Measurements from ENCODE around the gene CST1. TPM values are rescaled to one million over a fixed set of nuclear protein-coding genes. Genes with fewer than 3 reads are reported as not detected.
"Not testable (repeated sequence)": the region's sequence is repeated elsewhere in the genome, so short reads cannot be mapped to it uniquely, and the experiment has no call there.

CST1 gene
- total and polyA plus RNA-seq, 7 donors: not detected

- ATAC-seq: no peak
Observed at GRCh38 chr20:23749746-23750145, 989 bp downstream of the CST1 start.

DNA sequence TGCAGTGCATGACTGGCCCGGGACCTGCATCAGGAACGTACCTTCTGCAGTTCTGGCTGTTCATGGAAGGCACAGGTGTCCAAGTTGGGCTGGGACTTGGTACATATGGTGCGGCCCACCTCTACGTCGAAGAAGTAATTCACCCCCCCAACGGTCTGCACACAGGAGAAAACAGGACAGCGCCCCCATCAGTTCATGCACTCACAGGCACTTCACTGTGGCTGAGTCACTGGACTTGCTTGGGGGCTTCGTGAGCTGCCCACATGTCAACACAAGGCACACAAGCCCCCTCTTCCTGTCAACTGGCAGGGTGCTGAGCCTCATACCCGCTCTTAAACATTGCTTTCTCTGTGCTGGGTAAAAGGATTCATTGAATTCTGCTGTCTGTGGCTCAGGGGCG is 1.8 kb downstream of the CST1 start:
- intact Hi-C loops (cut with DNase I); H3K9me3 ChIP-seq; ATAC-seq; DNase-seq; H3K4me3 ChIP-seq; H3K27ac ChIP-seq; H3K4me1 ChIP-seq; H3K27me3 ChIP-seq (ENCODE audit: insufficient read depth in 3 of 3, low read length in 2 of 3); H3K36me3 ChIP-seq (ENCODE audit: insufficient read depth in 1 of 2, low read depth in 1 of 2): not testable (repeated sequence)
- 83 to 94% (median 85%) methylated on average over 10 of the region's 10 CpGs for WGBS, 3 donors

More at GRCh38 chr20:23749746-23750145, 989 bp downstream of the CST1 start:
- no peak overlapping the region for H3K27ac ChIP-seq
- DNase-seq: no peak
- no peaks in the 10 kb centered on the region for H3K4me1 ChIP-seq
- no peak for TF ChIP-seq CTCF (IDR thresholded peaks at IDR 0.05)
- no peaks in the 10 kb centered on the region for H3K9me3 ChIP-seq
- 59 to 75% (median 72%) methylated on average over 5 of the region's 5 CpGs for WGBS, 3 donors
- H3K4me3 ChIP-seq: no peak overlapping the region
- intact Hi-C loops (cut with DNase I): no loop called here
- no peaks in the 10 kb centered on the region for H3K36me3 ChIP-seq (ENCODE audit: insufficient read depth in 1 of 2, low read depth in 1 of 2)
- no peaks in the 10 kb centered on the region for H3K27me3 ChIP-seq (ENCODE audit: insufficient read depth in 3 of 3, low read length in 2 of 3)

DNA sequence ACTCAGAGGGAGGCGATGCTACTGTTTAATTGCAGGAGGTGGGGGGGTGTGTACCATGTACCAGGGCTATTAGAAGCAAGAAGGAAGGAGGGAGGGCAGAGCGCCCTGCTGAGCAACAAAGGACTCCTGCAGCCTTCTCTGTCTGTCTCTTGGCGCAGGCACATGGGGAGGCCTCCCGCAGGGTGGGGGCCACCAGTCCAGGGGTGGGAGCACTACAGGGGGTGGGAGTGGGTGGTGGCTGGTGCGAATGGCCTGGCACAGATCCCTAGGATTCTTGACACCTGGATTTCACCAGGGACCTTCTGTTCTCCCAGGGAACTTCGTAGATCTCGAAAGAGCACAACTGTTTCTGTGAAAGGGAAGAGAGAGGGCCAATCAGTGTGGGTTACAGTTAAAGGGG is 3.2 kb downstream of the CST1 start:
- H3K9me3 ChIP-seq; intact Hi-C loops (cut with DNase I); H3K27me3 ChIP-seq (ENCODE audit: insufficient read depth in 3 of 3, low read length in 2 of 3); H3K36me3 ChIP-seq (ENCODE audit: insufficient read depth in 1 of 2, low read depth in 1 of 2); DNase-seq; H3K4me1 ChIP-seq; ATAC-seq; H3K27ac ChIP-seq; H3K4me3 ChIP-seq: not testable (repeated sequence)
- WGBS, 3 donors: 64 to 69% (median 65%) methylated on average over 6 to 7 of the region's 7 CpGs

GRCh38 chr20:23747092-23747491 is 3.6 kb downstream of the CST1 start:
- ATAC-seq; DNase-seq; intact Hi-C loops (cut with DNase I); H3K9me3 ChIP-seq; H3K36me3 ChIP-seq (ENCODE audit: insufficient read depth in 1 of 2, low read depth in 1 of 2); H3K27me3 ChIP-seq (ENCODE audit: insufficient read depth in 3 of 3, low read length in 2 of 3); H3K4me3 ChIP-seq; H3K27ac ChIP-seq; H3K4me1 ChIP-seq: not testable (repeated sequence)
- WGBS, 3 donors: 65 to 82% (median 81%) methylated on average over 4 of the region's 4 CpGs

GRCh38 chr20:23746321-23746720 is 4.4 kb downstream of the CST1 start:
- WGBS, 3 donors: 64 to 93% (median 66%) methylated on average over 6 of the region's 6 CpGs
- H3K9me3 ChIP-seq: no peaks in the 10 kb centered on the region
- no peak overlapping the region for H3K4me3 ChIP-seq
- no peaks in the 10 kb centered on the region for H3K27me3 ChIP-seq (ENCODE audit: insufficient read depth in 3 of 3, low read length in 2 of 3)
- no peak for TF ChIP-seq CTCF (IDR thresholded peaks at IDR 0.05)
- intact Hi-C loops (cut with DNase I): no loop called here
- no peaks in the 10 kb centered on the region for H3K4me1 ChIP-seq
- ATAC-seq: no peak
- DNase-seq: no peak
- H3K27ac ChIP-seq: no peak overlapping the region
- no peaks in the 10 kb centered on the region for H3K36me3 ChIP-seq (ENCODE audit: insufficient read depth in 1 of 2, low read depth in 1 of 2)

DNA sequence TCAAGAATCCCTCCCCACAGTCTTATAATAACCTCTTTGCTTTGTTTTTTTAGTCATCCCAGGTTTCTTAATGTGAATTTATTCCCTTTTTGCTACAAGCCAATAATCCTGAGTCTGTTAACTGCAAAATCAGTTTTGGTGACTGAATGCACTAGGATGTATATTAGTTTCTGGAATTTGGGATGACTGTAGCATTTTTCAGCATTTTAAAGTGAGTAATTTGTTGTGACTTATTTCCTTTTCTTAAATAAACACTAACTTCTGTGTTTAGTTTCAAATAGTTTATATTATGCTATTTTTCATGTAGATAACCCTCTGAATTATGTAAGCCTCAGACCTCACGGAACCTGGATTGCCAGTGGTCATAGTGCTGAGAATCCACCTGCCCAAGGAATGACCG is 5.5 kb downstream of the CST1 start:
- TF ChIP-seq CTCF (IDR thresholded peaks at IDR 0.05): no peak
- Histone ChIP-seq H3K9me3 (no peaks in the 10 kb centered on the region), H3K27ac (no peak overlapping the region), H3K27me3 (ENCODE audit: insufficient read depth in 3 of 3, low read length in 2 of 3) (no peaks in the 10 kb centered on the region), H3K4me3 (no peak overlapping the region), H3K4me1 (no peaks in the 10 kb centered on the region), H3K36me3 (ENCODE audit: insufficient read depth in 1 of 2, low read depth in 1 of 2) (no peaks in the 10 kb centered on the region)
- intact Hi-C loops (cut with DNase I): no loop called here
- 89 to 100% (median 92%) methylated on average over 2 of the region's 2 CpGs for WGBS, 3 donors
- ATAC-seq (no peak), DNase-seq (no peak)
